ENCODE results near the gene SERINC1. TPM values are rescaled to one million over a fixed set of nuclear protein-coding genes. Genes with fewer than 3 reads are reported as not detected.
A peak's percentile ranks its signal among the peaks of the same experiment; 100 is the strongest.

The SERINC1 gene
- total RNA-seq, 6 experiments from 2014 or later: 161 to 215 (median 179) TPM

DNA sequence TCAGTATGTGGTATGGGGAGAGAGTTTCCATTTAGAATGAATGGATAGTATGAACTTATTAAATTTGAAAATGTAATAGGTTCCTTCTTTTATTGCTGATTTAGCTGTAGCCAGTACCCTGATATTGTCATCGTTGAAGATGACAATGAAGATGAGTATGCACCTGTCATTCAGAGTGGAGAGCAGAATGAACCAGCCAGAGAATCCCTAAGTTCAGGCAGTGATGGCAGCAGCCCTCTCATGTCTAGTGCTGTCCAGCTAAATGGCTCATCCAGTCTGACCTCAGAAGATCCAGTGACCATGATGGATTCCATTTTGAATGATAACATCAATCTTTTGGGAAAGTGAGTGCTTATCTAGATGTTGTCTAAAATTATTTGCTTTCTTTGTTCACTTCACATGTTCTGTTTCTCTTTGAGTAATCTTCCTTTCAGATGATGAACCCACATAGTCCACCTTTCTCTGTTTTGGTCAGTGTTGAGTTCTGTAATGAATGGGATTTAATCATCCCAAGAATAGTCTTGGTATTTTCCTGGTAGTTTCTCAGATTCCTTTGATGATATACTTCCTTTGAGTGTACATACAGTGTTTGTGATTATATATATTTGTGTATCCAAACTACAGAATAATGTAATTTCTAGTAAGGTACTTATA is 48.9 kb downstream of the SERINC1 start:
- no peaks in the 10 kb centered on the region for H3K4me1 Mint-ChIP-seq (ENCODE audit: low read depth)
- DNase-seq: no peak
- TF ChIP-seq, protein P1, sequence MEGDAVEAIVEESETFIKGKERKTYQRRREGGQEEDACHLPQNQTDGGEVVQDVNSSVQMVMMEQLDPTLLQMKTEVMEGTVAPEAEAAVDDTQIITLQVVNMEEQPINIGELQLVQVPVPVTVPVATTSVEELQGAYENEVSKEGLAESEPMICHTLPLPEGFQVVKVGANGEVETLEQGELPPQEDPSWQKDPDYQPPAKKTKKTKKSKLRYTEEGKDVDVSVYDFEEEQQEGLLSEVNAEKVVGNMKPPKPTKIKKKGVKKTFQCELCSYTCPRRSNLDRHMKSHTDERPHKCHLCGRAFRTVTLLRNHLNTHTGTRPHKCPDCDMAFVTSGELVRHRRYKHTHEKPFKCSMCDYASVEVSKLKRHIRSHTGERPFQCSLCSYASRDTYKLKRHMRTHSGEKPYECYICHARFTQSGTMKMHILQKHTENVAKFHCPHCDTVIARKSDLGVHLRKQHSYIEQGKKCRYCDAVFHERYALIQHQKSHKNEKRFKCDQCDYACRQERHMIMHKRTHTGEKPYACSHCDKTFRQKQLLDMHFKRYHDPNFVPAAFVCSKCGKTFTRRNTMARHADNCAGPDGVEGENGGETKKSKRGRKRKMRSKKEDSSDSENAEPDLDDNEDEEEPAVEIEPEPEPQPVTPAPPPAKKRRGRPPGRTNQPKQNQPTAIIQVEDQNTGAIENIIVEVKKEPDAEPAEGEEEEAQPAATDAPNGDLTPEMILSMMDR (IDR thresholded peaks at IDR 0.05): no peak
- no peak overlapping the region for H3K4me3 Mint-ChIP-seq
- H3K36me3 Mint-ChIP-seq (ENCODE audit: low read depth): no peaks in the 10 kb centered on the region
- no peak overlapping the region for H3K27ac Mint-ChIP-seq
- H3K9me3 Mint-ChIP-seq: no peaks in the 10 kb centered on the region
- H3K27me3 Mint-ChIP-seq (ENCODE audit: insufficient read depth): no peaks in the 10 kb centered on the region

DNA sequence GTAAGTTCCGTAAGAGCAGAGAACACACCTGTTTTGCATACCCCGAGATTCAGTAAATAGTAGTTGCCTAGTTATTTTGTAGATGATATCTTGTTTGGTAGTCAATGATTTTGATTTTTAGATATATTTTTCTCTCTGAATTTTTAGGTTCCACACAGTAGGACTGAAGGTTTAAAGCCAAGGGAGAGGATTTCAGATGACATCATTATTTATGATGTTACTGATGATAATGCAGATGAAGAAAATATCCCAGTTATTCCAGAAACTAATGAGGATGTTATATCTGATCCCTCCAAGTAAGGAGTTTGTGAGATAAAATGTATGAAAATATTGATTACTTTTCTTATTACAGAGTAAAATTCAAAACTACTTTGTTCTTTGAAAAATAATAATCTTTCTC is 49.6 kb downstream of the SERINC1 start:
- no peaks in the 10 kb centered on the region for H3K9me3 Mint-ChIP-seq

DNA sequence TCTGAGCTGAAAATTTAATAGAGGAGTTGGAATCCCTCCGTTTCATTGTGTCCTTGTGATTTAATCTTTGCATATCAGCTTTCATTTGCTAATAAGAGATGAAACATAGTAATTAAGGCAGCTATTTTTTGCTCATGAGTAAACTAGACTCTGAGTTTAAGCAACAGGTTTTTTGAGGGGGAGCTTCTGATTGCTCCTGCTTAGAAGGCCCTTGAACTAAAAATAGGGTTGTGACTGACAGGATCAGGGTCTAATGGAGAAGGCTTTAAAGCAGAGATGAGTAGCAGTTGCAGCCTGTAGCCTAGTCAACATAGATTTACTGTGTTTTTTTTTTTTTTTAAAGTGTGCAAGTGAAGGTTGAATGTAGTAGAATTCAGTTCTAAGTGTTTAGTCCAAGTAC is 54.8 kb downstream of the SERINC1 start:
- Mint-ChIP-seq H3K27me3 (ENCODE audit: insufficient read depth) (no peaks in the 10 kb centered on the region), H3K27ac (no peak overlapping the region), H3K4me3 (no peak overlapping the region), H3K4me1 (ENCODE audit: low read depth) (no peaks in the 10 kb centered on the region), H3K9me3 (no peaks in the 10 kb centered on the region), H3K36me3 (ENCODE audit: low read depth) (peaks cover 4% of the 10 kb centered on the region; the same call in 1 of the 2 replicates)
- DNase-seq: no peak
- TF ChIP-seq, protein P1 (IDR thresholded peaks at IDR 0.05): no peak

More for the DNA sequence above, 49.6 kb downstream of the SERINC1 start:
- Mint-ChIP-seq H3K27me3 (ENCODE audit: insufficient read depth) (no peaks in the 10 kb centered on the region), H3K36me3 (ENCODE audit: low read depth) (no peaks in the 10 kb centered on the region), H3K4me3 (no peak overlapping the region), H3K4me1 (ENCODE audit: low read depth) (no peaks in the 10 kb centered on the region), H3K27ac (no peak overlapping the region)
- no peak for DNase-seq
- TF ChIP-seq, protein P1 (IDR thresholded peaks at IDR 0.05): no peak

DNA sequence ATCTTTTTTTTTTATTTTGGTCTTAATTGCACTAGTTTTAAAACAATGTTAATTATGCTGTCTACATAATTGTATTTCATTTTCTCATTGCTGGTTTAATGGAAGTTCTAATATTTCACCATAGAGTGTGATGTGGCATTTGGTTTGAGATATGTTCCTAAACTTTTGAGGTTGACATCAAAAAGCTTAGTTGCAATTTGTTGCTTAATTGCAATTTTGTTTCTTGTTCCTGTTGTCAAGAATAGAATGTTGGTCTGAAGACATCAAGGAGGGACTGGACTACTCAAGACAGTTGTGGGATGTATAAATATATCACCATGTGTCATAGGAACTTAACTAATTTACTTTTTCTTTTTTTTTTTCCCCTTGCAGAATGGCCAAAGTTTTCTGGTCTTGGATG is 59.6 kb downstream of the SERINC1 start:
- Mint-ChIP-seq H3K27me3 (ENCODE audit: insufficient read depth) (no peaks in the 10 kb centered on the region), H3K9me3 (no peaks in the 10 kb centered on the region), H3K27ac (no peak overlapping the region), H3K4me3 (no peak overlapping the region), H3K36me3 (ENCODE audit: low read depth) (peaks cover 4% of the 10 kb centered on the region; the same call in 1 of the 2 replicates), H3K4me1 (ENCODE audit: low read depth) (peaks cover 15% of the 10 kb centered on the region)
- TF ChIP-seq, protein P1 (IDR thresholded peaks at IDR 0.05): no peak
- no peak for DNase-seq

DNA sequence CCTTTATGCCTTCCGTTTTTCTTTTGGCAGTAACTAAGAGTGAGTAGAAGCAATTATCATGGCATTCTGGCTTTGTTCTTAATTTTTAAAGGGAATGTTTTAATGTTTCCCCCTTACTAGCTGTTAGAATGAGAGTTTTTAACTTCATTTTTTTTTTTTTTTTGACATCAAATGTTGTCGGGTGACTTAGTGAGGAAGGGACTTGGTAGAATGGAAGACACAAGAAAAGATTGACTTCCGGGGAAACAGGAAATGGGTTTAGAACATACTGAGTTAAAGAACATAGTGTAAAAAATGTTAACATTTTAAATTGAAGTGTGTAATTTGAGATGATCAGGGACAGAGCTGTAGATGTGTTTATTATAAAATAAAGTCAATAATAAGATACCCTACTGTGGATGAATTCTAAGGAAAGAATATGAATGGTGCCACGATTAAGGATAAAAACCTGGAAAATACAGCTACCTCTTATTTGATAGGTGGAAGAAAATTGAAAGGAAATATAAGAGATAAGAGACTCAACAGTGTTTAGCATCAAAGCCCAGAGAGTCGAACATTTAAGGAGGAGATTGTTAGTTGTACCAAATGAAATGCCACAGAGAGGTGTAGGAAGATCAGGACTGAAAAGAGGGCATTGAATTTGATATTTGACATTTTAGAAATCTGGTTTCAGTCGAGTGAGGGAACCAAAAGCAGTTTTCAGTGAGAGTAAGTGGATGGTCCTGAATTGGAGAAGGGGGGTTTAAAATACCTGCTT is 62.7 kb downstream of the SERINC1 start:
- peak overlapping the region; percentile 2; the same call in 1 of the 2 replicates for H3K27ac Mint-ChIP-seq
- no peaks in the 10 kb centered on the region for H3K27me3 Mint-ChIP-seq (ENCODE audit: insufficient read depth)
- DNase-seq: no peak
- H3K36me3 Mint-ChIP-seq (ENCODE audit: low read depth): peaks cover 4% of the 10 kb centered on the region; the same call in 1 of the 2 replicates
- H3K4me3 Mint-ChIP-seq: no peak overlapping the region
- TF ChIP-seq, protein P1 (IDR thresholded peaks at IDR 0.05): no peak
- peaks cover 23% of the 10 kb centered on the region for H3K4me1 Mint-ChIP-seq (ENCODE audit: low read depth)
- no peaks in the 10 kb centered on the region for H3K9me3 Mint-ChIP-seq

Data from HFFc6 (cell line).